Medulla oblongata (tissue), 1 donor: ENCODE measurements around the gene AMMECR1L.
"Not testable (repeated sequence)": the region's sequence is repeated elsewhere in the genome, so short reads cannot be mapped to it uniquely, and the experiment has no call there.

ENCODE experiments used
- DNase-seq: peaks from one replicate; pipeline ENCODE4 v3.0.0-alpha.2; 2015; ENCODE audit errors: extremely low spot score

Gene AMMECR1L

DNA sequence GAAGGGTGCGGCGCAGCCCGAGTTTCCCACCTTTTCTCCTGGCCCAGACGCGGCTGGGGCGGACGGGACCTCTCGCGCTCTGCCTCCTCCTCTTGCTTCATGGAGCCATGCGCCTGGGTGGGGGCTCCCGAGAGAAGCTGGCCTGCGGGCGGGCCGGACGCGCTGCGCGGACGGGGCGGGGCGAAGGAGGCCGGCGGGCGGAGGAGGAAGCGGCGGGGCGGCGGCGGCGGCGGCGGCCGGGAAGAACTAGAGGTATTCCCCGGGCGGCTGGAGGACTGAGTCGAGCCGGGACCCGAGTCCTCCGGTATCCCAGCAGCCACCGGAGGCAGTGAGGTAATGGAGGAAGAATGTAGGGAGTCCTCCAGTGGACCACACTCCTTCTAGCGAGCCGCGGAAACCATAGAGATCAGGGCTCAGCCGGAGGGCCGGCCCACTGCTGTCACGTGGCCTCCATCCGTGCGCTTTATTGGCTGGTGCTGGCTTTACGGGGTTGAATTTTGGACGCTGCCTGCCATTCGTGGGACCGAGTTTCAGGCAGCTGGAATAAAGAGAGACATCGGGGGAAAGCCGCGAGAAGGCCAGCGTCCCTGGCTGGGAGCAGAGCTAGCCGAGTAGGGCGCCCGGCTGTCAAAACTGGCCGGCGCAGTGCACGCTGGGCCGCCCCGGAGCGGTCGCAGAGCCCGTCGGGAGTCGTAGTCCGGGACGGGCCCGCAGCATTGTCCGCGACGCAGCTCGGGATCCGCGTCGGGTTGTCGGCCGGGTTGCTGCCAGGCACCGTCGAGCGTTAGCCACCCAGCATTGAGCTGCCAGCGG, at the start of gene AMMECR1L:
TSS of gene AMMECR1L (minus strand) at position 177 of the 813 bp plus-strand sequence. CDS start 11,722 bp downstream, outside the sequence.
- DNase-seq, result peak; percentile 61

DNA sequence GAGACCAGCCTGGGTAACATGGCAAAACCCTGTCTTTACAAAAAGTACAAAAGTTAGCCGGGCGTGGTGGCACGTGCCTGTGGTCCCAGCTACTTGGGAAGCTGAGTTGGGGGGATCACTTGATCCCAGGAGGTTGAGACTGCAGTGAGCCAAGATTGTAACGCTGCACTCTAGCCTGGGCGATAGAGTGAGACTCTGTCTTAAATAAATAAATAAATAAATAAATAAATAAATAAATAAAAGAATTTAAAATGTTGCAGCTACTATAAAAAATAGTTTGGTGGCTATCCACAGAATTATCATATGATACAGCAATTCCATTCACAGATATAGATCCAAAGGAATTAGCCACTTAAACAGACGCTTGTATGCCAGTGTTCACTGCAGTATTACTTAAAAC, 49.6 kb upstream of the AMMECR1L start:
- DNase-seq, result no peak

DNA sequence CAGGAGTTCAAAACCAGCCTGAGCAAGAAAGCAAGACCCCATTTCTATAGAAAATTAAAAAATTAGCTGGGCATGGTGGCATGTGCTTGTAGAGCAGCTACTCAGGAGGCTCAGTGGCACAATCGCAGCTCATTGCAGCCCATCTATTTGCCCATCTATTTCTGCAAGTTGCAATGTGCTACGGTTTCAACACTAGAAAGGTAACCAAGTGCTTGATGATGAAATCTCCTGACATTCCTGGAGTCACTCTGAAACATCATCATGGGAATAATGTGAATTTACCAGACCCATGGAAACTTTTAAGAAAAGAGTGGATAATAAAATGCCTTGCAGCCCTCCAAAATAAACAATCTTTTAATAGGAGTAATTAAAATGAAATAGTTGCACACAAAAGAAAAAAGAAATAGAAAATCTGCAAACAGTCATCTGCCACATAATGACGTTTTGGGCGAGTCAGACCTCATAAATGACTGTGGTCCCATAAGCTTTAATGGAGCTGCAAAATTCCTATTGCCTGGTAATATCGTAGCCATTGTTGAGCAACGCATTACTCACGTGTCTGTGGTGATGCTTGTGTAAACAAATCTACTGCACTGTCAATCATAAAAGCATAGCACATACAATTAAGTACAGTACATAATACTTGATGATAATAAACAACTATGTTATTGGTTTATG, 46.6 kb upstream of the AMMECR1L start:
- no peak for DNase-seq

DNA sequence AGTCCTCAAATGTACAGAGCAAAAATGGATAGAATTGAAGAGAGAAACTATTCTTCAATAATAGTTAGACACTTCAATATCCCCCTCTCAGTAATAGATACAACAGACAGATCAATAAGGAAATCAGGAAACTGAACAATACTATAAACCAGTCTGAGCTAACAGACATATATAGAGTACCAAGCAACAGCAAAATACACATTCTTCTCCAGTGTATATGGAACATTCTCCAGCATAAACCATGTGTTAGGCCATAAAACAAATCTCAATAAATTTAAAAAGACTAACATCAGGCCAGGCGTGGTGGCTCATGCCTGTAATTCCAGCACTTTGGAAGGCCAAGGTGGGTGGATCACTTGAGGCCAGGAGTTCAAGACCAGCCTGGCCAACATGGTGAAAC, 43.7 kb upstream of the AMMECR1L start:
- no peak for DNase-seq

DNA sequence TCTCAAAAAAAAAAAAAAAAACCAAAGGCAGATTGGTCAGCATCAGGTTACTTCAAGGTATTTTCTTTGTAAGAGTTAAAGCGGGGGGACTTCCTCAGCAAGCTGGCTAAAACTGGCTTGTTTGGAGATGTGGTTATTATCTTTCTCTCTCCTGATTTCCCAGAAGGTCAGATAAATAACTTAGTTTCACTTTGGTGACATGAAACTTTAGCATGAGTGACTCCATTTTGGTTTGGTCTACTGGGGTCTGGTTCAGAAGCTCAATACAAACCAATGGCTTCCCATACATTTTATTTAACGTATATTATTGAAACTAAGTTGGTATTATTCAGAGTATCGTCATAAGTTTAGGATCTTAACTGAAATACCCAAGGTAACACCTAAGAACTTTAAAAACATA, 41.6 kb upstream of the AMMECR1L start:
- DNase-seq, result no peak

DNA sequence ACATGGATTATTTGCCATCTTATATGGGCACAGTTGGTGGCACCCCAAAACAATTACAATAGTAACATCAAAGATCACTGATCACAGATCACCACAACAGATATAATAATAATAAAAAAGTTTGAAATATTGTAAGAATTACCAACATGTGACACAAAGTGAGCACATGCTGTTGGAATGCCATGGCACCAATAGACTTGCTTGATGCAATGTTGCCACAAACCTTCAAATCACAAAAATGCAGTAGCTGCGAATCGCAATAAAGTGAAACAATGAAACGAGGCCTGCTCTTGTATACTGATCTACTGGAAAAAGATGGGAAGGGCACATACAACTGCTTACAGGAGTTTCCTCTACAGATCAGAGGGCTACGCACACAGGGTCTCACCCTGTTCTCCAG, 32.2 kb upstream of the AMMECR1L start:
- no peak for DNase-seq

DNA sequence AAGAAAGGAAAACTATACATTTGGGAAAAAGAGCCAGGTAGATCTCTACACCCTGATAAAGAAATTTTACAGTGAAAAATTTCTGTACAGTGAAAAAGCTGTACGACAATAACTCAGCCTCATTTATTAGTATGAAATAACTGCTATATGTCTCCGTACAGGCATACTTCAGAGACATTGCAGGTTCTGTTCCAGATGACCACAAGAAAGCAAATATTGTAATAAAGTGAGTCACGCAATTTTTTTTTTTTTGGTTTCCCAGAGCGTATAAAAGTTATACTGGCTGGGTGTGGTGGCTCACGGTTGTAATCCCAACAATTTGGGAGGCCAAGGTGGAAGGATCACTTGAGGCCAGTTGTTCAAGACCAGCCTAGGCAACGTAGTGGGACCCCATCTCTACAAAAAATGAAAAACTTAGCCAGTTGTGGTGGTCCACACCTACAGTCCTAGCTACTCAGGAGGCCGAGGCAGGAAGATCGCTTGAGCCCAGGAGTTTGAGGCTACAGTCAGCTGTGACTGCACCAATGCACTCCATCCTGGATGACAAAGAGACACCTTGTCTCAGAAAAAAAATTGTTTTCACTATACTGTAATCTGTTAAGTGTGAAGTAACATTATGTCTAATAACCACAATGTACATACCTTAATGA, 28.2 kb upstream of the AMMECR1L start:
- DNase-seq, result no peak

DNA sequence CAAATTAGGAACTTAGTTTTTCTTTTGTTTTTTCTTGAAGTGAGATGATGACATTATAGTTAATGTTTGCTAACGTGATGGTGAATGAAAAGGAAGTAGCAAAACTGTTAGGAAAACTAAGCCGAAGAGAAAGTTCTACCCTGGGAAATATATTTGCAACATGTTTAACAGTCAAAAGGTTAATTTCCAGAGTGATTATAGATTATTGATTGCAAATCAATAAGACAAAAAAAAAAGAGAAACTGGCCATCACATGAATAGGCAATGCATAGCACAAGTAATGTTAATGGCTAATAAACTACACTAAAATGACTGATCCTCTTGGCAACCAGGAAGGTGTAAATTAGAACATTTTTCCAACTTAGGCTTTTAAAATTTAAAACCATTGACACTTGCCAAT, 26.0 kb upstream of the AMMECR1L start:
- no peak for DNase-seq

DNA sequence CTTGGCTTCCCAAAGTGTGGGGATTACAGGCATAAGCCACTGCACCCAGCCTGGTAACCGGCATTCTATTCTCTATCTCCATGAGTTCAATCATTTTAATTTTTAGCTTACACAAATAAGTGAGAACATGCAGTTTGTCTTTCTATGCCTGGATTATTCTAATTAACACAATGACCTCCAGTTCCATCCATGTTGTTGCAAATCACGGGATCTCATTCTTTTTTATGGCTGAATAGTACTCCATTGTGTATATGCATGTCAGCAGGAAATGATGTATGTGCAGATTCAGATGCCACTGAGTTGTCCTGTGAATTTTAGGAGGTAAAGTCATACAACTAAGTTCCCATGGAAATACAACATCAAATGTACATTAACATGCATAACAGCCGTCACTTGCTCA, 24.7 kb upstream of the AMMECR1L start:
- DNase-seq, result no peak

DNA sequence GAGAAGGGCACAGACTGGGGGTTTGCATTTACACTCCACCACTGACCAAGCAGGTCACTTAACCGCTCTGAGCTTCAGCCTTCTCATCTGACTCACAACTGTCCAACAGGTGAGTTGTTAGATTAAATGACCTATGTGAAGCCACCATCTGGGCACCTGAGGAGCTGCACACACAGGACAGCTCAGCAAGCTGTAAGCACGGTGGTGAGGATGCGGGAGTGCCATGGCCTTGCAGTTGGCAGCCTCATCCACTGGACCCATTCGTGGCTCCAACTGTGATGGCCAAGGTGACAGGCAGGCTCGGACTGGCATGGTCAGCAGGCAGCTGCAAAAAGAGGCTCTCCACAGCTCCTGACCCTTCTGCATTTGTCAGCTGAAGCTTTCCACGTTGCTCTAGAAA, 23.3 kb upstream of the AMMECR1L start:
- no peak for DNase-seq

DNA sequence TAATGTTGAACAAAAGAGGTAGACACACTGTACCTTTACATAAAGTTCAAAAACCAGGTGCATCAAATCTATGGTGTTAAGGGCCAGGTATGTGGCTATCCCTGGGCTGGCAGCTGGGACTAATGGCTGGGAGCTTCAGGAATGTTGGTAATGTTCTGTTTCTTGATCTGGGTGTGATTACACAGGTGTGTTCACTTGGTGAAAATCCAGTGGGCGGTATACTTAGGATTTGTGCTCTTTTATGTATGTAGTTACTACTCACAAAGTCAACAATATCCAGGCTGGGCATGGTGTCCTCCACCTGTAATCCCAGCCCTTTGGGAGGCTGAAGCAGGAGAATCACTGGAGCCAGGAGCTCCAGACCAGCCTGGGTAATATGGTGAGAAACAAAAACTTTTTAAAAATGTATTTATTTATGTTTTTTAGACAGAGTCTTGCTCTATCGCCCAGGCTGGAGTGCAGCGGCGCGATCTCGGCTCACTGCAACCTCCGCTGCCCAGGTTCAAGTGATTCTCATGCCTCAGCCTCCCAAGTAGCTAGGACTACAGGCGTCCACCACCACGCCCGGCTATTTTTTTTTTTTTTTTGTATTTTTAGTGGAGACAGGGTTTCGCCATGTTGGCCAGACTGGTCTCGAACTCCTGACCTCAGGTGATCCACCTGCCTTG, 22.1 kb upstream of the AMMECR1L start:
- DNase-seq, result not testable (repeated sequence)

DNA sequence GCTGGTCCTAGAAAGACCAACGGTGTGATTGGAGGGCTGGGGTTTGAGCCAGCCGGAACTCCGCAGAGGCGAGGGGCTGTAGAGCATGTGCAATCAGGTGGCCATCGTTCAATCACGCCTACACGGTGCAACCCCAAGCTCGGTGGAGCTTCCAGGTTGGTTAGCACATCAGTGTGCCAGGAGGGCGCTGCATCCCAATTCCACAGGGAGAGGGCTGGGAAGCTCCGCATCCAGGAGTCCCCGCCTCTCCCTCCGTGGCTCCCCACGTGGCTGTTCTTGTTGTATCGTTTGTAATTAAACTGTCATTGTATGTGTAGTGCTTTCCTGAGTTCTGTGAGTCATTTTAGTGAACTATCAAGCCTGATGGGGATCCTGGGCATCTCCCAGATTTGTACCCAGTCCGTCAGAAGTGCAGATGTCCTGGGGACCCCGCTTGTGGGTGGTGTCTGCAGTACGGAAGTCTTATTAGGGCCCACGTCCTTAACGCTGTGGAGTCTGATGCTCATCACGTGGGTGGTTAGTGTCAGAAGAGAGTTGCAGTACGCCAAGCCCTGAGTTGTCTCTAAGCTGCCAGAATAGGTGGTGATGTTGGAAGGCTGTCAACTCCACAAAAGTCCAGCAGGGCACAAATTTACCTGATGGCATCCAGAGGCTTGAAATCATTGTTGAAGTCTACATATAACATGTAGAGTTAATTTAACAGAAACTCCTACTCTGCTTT, 20.6 kb upstream of the AMMECR1L start:
- no peak for DNase-seq

DNA sequence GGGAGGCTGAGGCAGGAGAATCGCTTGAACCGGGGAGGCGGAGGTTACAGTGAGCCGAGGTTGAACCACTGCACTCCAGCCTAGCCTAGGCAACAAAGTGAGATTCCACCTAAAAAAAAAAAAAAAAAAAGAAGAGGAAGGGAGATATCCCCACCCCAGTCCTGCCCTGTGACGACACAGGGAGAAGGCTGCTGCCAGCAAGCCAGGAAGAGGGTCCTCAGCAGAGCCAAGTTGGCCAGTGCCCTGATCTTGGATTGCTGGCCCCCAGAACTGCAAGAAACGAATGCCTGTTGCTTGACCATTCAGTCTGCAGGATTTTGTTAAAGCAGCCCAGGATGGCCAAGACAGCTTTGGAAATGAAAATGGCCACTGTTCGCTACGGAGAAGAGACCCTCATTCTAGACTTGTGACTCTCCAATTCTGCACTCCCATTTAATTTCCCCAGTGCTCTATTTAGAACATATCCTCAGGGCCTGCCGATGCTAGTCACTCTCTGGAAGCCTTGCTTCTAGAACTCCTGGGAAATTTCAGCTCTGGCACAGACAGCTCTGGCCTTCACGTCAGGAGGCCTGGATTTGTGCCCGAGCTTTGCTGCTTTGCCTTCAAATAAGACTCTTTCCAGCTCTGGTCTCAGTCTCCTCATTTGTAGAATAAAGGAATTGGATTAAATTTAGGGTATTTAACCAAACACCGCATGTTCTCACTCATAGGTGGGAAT, 15.7 kb upstream of the AMMECR1L start:
- DNase-seq, result peak; percentile 85

DNA sequence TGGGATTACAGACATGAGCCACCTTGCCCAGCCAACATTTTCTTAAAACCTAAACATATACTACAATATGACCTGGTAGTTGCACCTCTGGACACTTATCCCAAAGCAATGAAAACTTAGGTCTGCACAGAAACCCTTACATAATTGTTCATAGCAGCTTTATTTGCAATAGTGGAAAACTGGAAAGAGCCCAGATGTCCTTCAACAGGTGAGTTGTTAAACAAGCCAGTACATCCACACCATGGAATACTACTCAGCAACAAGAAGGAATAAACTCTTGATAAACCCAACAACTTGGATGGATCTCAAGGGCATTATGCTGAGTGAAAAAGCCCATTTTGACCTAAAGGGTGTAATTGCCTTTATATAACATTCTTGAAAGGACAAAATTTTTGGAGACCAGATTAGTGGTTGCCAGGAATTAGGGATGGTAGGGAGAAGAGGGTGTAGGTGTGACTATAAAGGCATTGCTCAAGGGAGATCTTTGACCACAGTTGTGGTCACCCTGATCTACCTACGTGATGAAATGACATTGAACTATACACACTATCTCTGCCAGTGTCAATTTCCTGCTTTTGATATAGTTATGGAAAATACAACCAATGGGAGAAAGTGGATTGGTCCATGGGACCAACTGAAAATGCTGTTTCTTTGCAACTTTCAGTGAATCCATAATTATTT, 11.9 kb upstream of the AMMECR1L start:
- no peak for DNase-seq

DNA sequence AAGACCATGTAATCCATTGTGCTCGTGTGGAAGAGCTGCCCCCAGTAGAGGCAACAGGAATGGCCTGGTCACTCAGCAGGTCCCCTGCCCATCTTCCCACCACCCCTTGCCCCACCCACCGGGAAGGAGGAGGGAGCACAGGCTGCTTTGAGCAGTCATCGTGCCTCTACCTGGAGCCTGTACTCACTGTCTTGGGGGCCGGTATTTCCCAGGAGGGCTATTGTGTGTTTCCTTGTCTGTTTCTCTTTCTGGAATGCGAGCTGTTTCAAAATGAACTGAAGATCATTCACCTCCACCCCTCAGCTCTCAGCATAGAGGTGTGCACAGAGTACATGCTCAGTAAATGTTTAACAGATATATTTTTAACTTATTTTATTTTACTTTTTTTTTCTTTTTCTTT, 7.7 kb upstream of the AMMECR1L start:
- DNase-seq, result no peak

DNA sequence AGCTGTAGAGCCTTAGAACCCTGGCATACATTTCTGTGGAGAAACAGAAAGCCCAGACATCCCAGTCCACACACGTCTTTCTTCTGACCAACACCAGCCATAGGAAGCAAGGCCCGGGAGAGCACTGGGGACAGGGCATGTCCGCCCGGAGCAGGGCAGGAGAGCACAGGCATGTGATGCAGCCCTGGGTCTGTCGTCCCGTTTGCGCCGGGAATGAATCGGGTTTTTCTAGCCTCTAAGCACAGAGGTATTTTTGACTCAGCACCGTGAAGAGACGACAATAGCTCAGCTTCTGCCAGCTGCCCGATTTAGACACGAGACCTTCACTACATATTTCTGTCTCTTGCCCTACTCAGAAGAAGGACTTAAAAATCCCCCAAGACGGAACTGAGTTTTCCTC, 7.3 kb upstream of the AMMECR1L start:
- DNase-seq, result no peak

DNA sequence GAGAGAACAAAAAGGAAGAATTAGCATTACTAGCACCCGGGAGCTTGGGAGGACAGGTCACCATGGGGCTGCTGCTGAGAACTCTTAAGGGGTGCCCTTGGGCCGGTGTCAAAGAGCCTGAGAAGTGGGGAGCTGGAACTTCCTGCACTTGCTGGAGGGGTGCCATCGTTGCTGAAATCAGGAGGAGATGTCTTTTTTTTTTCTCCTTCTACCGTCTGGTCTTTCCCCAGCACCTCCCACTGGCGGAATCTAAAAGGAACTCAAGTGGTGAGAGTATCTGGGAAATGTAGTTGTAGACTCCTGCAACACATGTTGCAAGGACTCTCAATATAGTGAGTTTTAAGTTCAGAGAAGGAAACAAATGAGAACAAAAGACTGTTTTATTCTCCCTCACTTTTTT, 6.1 kb upstream of the AMMECR1L start:
- peak; percentile 31 for DNase-seq

DNA sequence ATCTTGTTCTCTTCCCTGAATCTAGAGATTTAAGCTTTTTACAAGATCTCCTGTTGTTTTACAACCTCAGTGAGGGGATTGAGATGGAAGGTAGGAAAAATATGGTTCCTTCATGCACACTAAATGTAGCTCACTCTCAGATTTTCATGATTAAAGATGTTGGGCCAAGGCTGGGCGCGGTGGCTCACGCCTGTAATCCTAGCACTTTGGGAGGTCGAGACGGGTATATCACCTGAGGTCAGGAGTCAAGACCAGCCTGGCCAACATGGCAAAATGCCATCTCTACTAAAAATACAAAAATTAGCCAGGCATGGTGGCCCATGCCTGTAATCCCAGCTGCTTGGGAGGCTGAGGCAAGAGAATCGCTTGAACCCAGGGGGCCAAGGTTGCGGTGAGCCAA, 5.0 kb upstream of the AMMECR1L start:
- DNase-seq, result not testable (repeated sequence)

DNA sequence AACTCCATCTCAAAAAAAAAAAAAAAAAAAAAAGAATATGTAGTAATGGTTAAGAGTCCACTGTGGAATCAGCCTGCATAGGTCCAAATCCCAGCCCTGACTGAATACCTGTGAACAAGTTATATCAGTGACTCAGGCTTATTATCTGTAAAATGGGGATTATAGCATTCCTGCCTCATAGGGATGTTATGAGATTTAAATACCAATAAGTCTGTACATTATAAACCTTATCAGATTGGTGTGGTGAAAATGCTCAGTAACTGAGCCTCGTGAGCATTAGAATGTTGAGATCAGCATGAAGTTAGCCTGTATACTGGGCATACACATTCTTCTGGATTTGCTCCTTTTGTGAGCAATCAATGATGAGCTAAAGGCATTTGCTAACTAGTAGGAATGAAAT, 3.0 kb upstream of the AMMECR1L start:
- no peak for DNase-seq

DNA sequence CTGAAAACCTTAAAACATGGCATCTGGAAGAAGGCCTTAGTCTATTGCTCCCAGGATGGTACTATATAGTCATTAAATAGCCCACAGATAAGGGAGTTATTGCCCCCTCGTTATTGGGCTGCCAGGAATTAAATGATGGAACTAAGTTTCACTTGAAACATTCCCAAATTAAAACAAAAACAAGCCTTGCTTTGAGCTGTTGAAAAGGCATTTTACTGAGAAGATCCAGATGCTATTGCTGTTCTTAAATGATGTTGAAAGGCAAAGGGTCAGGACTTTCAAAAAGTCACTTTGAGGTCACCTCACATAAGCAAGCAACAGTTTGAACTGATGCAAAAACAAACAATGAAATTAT, 2.0 kb upstream of the AMMECR1L start:
- DNase-seq, result no peak
